Transverse colon (tissue), 4 donors: ENCODE data around the gene SSBP2. TPM values are rescaled to one million over a fixed set of nuclear protein-coding genes. Genes with fewer than 3 reads are reported as not detected.

Experiments
- DNase-seq: peaks from one replicate; pipeline ENCODE4 v3.0.0-alpha.2; 2019
- H3K27ac ChIP-seq, 4 donors: fragments of 200-600 bp; sonication (generic); 2 replicates each; pipeline ENCODE4 v1.5.1; 2016 to 2018; ENCODE audit warnings: inconsistent platforms in 4 of 4
- H3K27me3 ChIP-seq: fragments of 200-600 bp; sonication (generic); 2 replicates; pipeline ENCODE4 v1.5.1; 2017; ENCODE audit warnings: inconsistent platforms
- H3K36me3 ChIP-seq, 4 donors: fragments of 200-600 bp; sonication (generic); 2 replicates each; pipeline ENCODE4 v1.5.1; 2017 to 2019; ENCODE audit warnings: inconsistent platforms in 4 of 4
- H3K4me1 ChIP-seq, 4 donors: fragments of 200-600 bp; sonication (generic); 2 replicates each; pipeline ENCODE4 v1.5.1; 2017 to 2020; ENCODE audit warnings: inconsistent platforms in 4 of 4
- H3K4me3 ChIP-seq, 4 donors: fragments of 200-600 bp; sonication (generic); 1 replicate in 1 of 4; 2 replicates in 3 of 4; pipeline versions ENCODE4 v1.5.1 to v1.6.1; 2017 to 2019; ENCODE audit warnings: inconsistent platforms in 4 of 4
- H3K9me3 ChIP-seq, 2 donors: fragments of 200-600 bp; sonication (generic); 2 replicates each; pipeline ENCODE4 v1.5.1; 2017 to 2019; ENCODE audit warnings: inconsistent platforms in 2 of 2
- CTCF ChIP-seq, 5 experiments: fragments of 200-600 bp in 3 of 5; fragments of 450-650 bp in 2 of 5; sonication (generic) in 3 of 5; IDR thresholded peaks; 1 replicate in 2 of 5; 2 replicates in 3 of 5; pipeline ENCODE4 v1.5.1; 2016 to 2017; ENCODE audit warnings: antibody characterized with exemption in 5 of 5, inconsistent platforms in 3 of 5, mild to moderate bottlenecking in 2 of 5, moderate library complexity in 1 of 5
- EP300 ChIP-seq: sonication (generic); formaldehyde crosslinking; IDR thresholded peaks from one replicate; pipeline ENCODE4 v1.6.1; 2017; ENCODE audit warnings: antibody characterized with exemption, low read depth
- POLR2A ChIP-seq: fragments of 450-650 bp; IDR thresholded peaks from one replicate; pipeline ENCODE4 v1.6.1; 2016; ENCODE audit warnings: antibody characterized with exemption, mild to moderate bottlenecking, moderate library complexity
- POLR2AphosphoS5 ChIP-seq, 3 donors: sonication (generic); formaldehyde crosslinking; IDR thresholded peaks; one replicate each; pipeline ENCODE4 v1.6.1; 2016; ENCODE audit warnings: antibody characterized with exemption in 3 of 3
- WGBS, 2 donors: methylation state at CpG; one replicate each; pipeline ENCODE4 v1.1.5; 2018; ENCODE audit warnings: low coverage in 1 of 2; 5-methylcytosine and 5-hydroxymethylcytosine counted together
- in situ Hi-C, 4 donors: fragments of 200-750 bp; cut with MboI; loops; one replicate each; pipeline versions ENCODE4 v1.15.0 to v1.15.1; 2017; ENCODE audit warnings: low sequenced_read_pairs in 3 of 4, low pct_ligation_motif_present in 1 of 4, low pct_unique_long_range_greater_than_20kb in 1 of 4
- intact Hi-C: fragments of 100-400 bp; cut with DNase I; formaldehyde crosslinking; loops from one replicate; pipeline ENCODE4 v1.15.1; 2023; ENCODE audit warnings: low total_unique reads
- total RNA-seq, 4 donors: library from RNA; depleted of rRNA; stranded (reverse); fragments of >200 nt; gene quantifications; one replicate each; pipeline ENCODE4 v1.1.0, GENCODE V29; 2016

Gene SSBP2
- total RNA-seq, 4 donors from 2014 or later = 22.8 to 50.4 (median 34.4) TPM

GRCh38 chr5:81749192-81749560, 1.7 kb downstream of the SSBP2 start:
- intact Hi-C loops (loop anchor here (2.0 kb wide), 1 partner anchor 38 kb away; no protein-coding TSS in a partner anchor), in situ Hi-C loops (loop anchor here (10.0 to 25.0 kb wide), 3 partner anchors 237 to 413 kb away; no protein-coding TSS in a partner anchor)
- TF ChIP-seq POLR2A (no peak), CTCF (IDR thresholded peaks at IDR 0.05) (no peak), POLR2AphosphoS5 (IDR thresholded peaks at IDR 0.05) (no peak), EP300 (no peak)
- Histone ChIP-seq H3K36me3 (no peaks in the 10 kb centered on the region), H3K9me3 (no peaks in the 10 kb centered on the region), H3K27me3 (no peaks in the 10 kb centered on the region), H3K4me3 (peak overlapping the region; percentile 73 to 97 (median 91)), H3K27ac (peak overlapping the region; percentile 89 to 99 (median 97)), H3K4me1 (peaks cover 3 to 28% (median 15%) of the 10 kb centered on the region in 4 donors)
- WGBS, 2 donors = 31 to 64% methylated on average over 1 to 6 of the region's 6 CpGs
- no peak for DNase-seq

- H3K4me1 ChIP-seq = peaks cover 3 to 28% (median 15%) of the 10 kb centered on the region in 4 donors
- H3K27me3 ChIP-seq = no peaks in the 10 kb centered on the region
- intact Hi-C loops (loop anchor here (2.0 kb wide), 1 partner anchor 38 kb away; no protein-coding TSS in a partner anchor), in situ Hi-C loops (loop anchor here (10.0 to 25.0 kb wide), 3 partner anchors 236 to 414 kb away; no protein-coding TSS in a partner anchor)
- H3K4me3 ChIP-seq = no peak overlapping the region
- H3K9me3 ChIP-seq = no peaks in the 10 kb centered on the region
- no peaks in the 10 kb centered on the region for H3K36me3 ChIP-seq
- H3K27ac ChIP-seq = no peak overlapping the region
- no peak for DNase-seq
- TF ChIP-seq POLR2AphosphoS5 (IDR thresholded peaks at IDR 0.05) (no peak), POLR2A (no peak), EP300 (no peak), CTCF (IDR thresholded peaks at IDR 0.05) (no peak)
- 72 to 75% methylated on average over 3 of the region's 3 CpGs for WGBS, 2 donors
These were observed 2.3 kb downstream of the SSBP2 start for GRCh38 chr5:81748556-81748955.

- TF ChIP-seq POLR2AphosphoS5 (IDR thresholded peaks at IDR 0.05) (no peak), CTCF (IDR thresholded peaks at IDR 0.05) (no peak), EP300 (no peak), POLR2A (no peak)
- Histone ChIP-seq H3K9me3 (no peaks in the 10 kb centered on the region), H3K36me3 (no peaks in the 10 kb centered on the region), H3K27ac (no peak overlapping the region), H3K4me1 (peaks cover 3 to 25% (median 12%) of the 10 kb centered on the region in 4 donors), H3K27me3 (no peaks in the 10 kb centered on the region), H3K4me3 (no peak overlapping the region)
- in situ Hi-C loops (loop anchor here (10.0 to 25.0 kb wide), 3 partner anchors 235 to 415 kb away; no protein-coding TSS in a partner anchor), intact Hi-C loops (no loop called here)
- DNase-seq = no peak
- WGBS, 2 donors = 62 to 72% methylated on average over 2 of the region's 2 CpGs
These were observed 3.9 kb downstream of the SSBP2 start for GRCh38 chr5:81747030-81747429.

- H3K4me1 ChIP-seq = no peaks in the 10 kb centered on the region
- intact Hi-C loops (no loop called here), in situ Hi-C loops (loop anchor here (10.0 to 25.0 kb wide), 3 partner anchors 228 to 422 kb away; no protein-coding TSS in a partner anchor)
- no peak overlapping the region for H3K27ac ChIP-seq
- H3K36me3 ChIP-seq = no peaks in the 10 kb centered on the region
- no peak for DNase-seq
- WGBS, 2 donors = 100% methylated on average over 2 of the region's 2 CpGs
- no peaks in the 10 kb centered on the region for H3K27me3 ChIP-seq
- no peaks in the 10 kb centered on the region for H3K9me3 ChIP-seq
- TF ChIP-seq CTCF (IDR thresholded peaks at IDR 0.05) (no peak), POLR2AphosphoS5 (IDR thresholded peaks at IDR 0.05) (no peak), EP300 (no peak), POLR2A (no peak)
- H3K4me3 ChIP-seq = no peak overlapping the region
These were observed 10.1 kb downstream of the SSBP2 start for GRCh38 chr5:81740758-81741157.
